Stimulated activated naive CD4-positive, alpha-beta T cell (primary cell): Measurements from ENCODE around the gene ACOT7.
"Not testable (repeated sequence)": the region's sequence is repeated elsewhere in the genome, so short reads cannot be mapped to it uniquely, and the experiment has no call there.

ENCODE experiments used
- DNase-seq, 6 experiments: peaks; one replicate each; lab custom pipeline; 2025; lab: John Stamatoyannopoulos, UW

ACOT7 gene

GRCh38 chr1:6233376-6233775, 160.2 kb downstream of the ACOT7 start:
- no peak for DNase-seq

- no peak for DNase-seq
These were observed 167.9 kb downstream of the ACOT7 start for GRCh38 chr1:6225651-6226050.

DNA sequence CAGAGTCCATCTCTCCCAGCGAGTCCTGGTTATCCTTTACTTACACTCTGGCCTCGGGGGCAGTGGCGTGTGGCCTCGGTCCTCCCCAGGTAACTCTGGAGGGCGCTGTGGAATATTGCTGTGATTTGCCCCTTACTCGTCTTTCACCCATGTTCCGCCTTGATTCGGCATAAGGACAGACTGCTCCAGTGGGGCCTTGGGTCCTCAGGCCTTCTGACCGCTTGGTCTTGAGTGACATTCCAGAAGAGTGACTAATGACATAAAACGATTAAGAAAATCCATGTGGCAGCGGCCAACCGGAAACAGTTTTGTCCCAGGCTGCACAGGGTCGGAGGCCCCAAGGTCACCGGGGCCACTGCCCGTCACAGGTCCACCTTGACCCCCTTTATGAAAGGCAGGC, 168.8 kb downstream of the ACOT7 start:
- DNase-seq = no peak

DNA sequence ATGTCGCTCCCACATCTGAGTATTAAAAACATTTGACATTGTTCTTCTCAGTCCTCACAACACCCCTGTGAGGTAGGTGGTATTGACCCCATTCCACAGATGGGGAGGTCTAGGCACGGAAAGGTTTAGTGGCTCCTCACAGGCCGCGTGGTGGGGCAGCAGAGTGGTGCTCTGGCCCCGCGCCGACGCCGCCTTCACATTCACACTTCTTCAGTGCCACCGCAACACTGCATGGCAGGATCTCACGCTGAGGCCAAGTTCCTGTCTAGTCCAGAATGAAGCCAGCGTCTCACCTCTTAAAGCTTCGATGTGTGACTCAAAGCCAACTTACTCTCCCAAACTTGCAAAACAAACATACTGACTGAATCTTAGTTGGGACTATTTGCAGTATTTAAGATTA, 169.9 kb downstream of the ACOT7 start:
- DNase-seq = no peak

- DNase-seq = no peak
These were observed 170.9 kb downstream of the ACOT7 start for GRCh38 chr1:6222636-6223035.

DNA sequence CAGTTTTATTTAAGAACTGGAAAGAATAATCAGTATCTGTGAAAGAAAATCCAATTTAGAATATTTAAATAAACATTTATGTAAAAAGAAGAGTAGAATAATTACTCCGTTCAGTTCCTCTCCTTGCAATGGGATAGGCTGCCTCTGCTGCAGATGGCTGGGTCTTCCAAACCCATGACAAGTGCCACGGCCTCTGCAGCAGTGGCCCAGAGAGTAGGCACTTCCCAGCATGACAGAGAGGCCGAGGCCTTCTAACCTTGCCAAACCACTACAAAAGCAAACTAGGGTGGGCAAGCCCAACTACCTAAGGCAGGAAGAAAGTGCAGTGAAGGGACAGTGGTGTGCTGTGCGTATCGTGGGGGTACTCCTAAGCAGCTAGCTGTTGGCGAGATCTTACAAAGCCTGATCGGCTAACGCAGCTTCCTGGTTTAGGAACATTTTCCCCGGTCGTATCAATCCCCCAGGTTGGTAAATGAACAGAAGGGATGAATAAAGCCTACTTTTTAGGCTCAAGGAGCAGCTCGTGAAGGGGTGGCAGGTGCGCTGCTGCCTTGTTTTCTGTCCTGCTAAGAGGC, 172.3 kb downstream of the ACOT7 start:
- DNase-seq = no peak

DNA sequence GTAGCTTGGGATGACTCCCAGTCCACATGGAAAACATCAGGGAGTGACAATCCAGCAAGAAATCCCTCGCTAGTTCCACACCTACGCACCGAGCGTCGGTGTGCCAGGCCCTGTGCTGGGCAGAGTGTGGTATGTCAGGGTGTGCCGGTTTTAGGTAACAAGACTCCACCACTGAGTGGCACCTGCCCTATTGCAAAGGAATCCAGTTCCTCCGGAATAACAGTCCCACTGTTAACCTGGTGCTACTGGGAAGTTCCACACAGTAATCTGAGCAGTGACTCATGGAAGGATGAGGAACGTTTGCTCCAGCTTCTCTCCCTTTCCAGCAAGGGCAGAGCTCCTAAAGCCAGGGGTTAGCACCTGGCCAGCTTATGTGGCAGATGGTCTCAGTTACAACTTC, 173.3 kb downstream of the ACOT7 start:
- DNase-seq = no peak

- DNase-seq = not testable (repeated sequence)
These were observed 173.9 kb downstream of the ACOT7 start for GRCh38 chr1:6219641-6220040.

DNA sequence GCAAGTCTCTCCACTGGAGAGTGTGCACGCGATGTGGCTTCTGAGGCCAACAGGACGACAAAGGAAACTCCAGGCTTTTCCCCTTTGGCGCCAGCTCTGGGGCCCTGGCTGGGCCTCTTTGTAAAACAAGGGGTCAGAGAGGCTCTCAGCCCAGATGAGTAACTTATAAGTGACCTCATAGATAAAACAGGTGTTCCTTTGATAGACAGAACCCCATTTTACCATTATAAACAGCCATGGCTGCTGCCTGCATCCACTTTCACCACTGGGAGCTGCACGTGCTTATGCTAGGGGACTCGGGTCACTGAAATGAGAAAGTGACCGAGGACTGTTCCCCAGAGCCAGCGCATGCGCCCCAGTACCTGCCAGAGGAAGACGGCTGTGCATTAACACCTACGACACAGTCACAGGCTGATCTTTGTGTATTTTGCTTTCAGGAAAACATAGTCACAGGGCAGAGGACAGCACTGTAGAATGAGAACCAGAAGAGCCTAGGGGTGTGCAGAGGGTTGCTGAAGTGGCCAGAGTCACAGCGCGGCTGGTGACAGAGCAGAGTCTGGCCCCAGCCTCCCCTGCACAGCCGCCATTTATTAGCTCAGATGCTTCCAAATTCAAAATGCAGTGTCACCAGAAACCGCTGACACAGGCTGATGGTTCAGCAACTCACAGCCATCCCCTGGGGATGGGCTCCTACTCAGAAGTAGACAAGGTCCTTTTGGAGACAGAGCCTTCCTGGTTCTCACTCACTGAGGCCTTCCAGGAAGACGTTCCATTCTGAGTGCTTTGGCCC, 175.0 kb downstream of the ACOT7 start:
- DNase-seq = no peak
